Fibroblast of peridontal ligament (primary cell): ENCODE data around the gene RASSF8.

Source experiments
- DNase-seq: peaks from one replicate; pipeline ENCODE4 v3.0.0-alpha.2; 2010; ENCODE audit errors: extremely low read depth

Gene RASSF8

GRCh38 chr12:25993901-25994651 is 35.6 kb downstream of the RASSF8 start:
- DNase-seq: peak; percentile 98

- DNase-seq: no peak
These were observed 36.6 kb downstream of the RASSF8 start for GRCh38 chr12:25994901-25995625.

GRCh38 chr12:25995906-25996305 is 37.4 kb downstream of the RASSF8 start:
- DNase-seq: peak; percentile 70

GRCh38 chr12:25996677-25997076 is 38.2 kb downstream of the RASSF8 start:
- DNase-seq: no peak

- peak; percentile 92 for DNase-seq
These were observed 38.9 kb downstream of the RASSF8 start for GRCh38 chr12:25997201-25997963.

- no peak for DNase-seq
These were observed 42.4 kb downstream of the RASSF8 start for GRCh38 chr12:26000898-26001297.

GRCh38 chr12:26001530-26001929 is 43.0 kb downstream of the RASSF8 start:
- DNase-seq: no peak

GRCh38 chr12:26003065-26003464 is 44.6 kb downstream of the RASSF8 start:
- no peak for DNase-seq

GRCh38 chr12:26007566-26007965 is 49.1 kb downstream of the RASSF8 start:
- DNase-seq: peak; percentile 66

GRCh38 chr12:26009593-26009992 is 51.1 kb downstream of the RASSF8 start:
- DNase-seq: no peak

GRCh38 chr12:26010293-26010821 is 51.9 kb downstream of the RASSF8 start:
- peak; percentile 59 for DNase-seq

- peak; percentile 98 for DNase-seq
These were observed 52.6 kb downstream of the RASSF8 start for GRCh38 chr12:26011099-26011498.

- no peak for DNase-seq
These were observed 55.6 kb downstream of the RASSF8 start for GRCh38 chr12:26014085-26014484.

GRCh38 chr12:26016516-26016915 is 58.0 kb downstream of the RASSF8 start:
- no peak for DNase-seq

GRCh38 chr12:26017484-26018211 is 59.2 kb downstream of the RASSF8 start:
- peak; percentile 58 for DNase-seq

- peak; percentile 62 for DNase-seq
These were observed 60.4 kb downstream of the RASSF8 start for GRCh38 chr12:26018926-26019325.

- DNase-seq: no peak
These were observed 63.1 kb downstream of the RASSF8 start for GRCh38 chr12:26021534-26021933.

GRCh38 chr12:26022043-26022442 is 63.6 kb downstream of the RASSF8 start:
- DNase-seq: no peak

- DNase-seq: no peak
These were observed 68.2 kb downstream of the RASSF8 start for GRCh38 chr12:26026713-26027112.

GRCh38 chr12:26027401-26027800 is 68.9 kb downstream of the RASSF8 start:
- no peak for DNase-seq

- DNase-seq: peak; percentile 83
These were observed 70.7 kb downstream of the RASSF8 start for GRCh38 chr12:26028953-26029735.
